Measurements from ENCODE around the gene ZNF469.

The ZNF469 gene

DNA sequence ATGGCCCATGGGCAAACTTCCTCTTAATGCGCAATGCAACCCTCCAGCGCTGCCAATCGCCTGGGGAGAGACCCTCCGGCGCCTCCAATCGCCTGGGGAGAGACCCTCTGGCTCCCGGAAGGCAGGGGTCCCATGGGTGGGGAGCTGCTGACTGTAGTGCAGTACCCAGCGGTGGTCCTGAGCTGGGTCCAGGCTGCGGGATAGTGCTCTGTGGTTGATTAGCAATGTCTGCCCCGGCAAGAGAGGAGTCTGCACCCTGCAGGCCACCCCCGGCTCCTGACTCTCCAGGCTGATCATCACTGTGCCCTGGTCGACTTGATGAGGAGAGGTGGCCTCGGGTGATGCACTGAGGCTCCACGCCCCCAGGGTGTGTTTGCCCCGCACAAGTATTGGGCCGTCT is 44.6 kb upstream of the ZNF469 start:
- H3K27me3 ChIP-seq (replicated peaks in 2 of 5; ENCODE audit: control insufficient read depth in 4 of 5, insufficient read depth in 5 of 5, low read length in 4 of 5) = no peaks in the 10 kb centered on the region
- ChIA-PET CTCF (no interaction called here), POLR2A (no interaction called here)
- H3K27ac ChIP-seq (ENCODE audit: insufficient read depth in 1 of 2, low read depth in 1 of 2, low read length in 2 of 2, poor library complexity in 1 of 2, severe bottlenecking in 2 of 2) = no peak overlapping the region
- H3K36me3 ChIP-seq (ENCODE audit: control insufficient read depth in 4 of 4, insufficient read depth in 4 of 4, low read length in 3 of 4) = no peaks in the 10 kb centered on the region
- peaks cover 0 to 5% (median 0%) of the 10 kb centered on the region in 5 experiments for H3K9me3 ChIP-seq (ENCODE audit: control extremely low read depth in 1 of 5, control insufficient read depth in 4 of 5, insufficient read depth in 2 of 5, low read depth in 1 of 5, low read length in 4 of 5)
- 90% methylated on average over 16 of the region's 16 CpGs for WGBS (ENCODE audit: insufficient coverage)
- H3K4me1 ChIP-seq (ENCODE audit: control extremely low read depth in 1 of 4, control insufficient read depth in 4 of 4, insufficient read depth in 4 of 4, low read length in 3 of 4) = peaks cover 4 to 10% (median 9%) of the 10 kb centered on the region in 4 experiments
- no peak overlapping the region for H3K4me3 ChIP-seq (ENCODE audit: control insufficient read depth in 1 of 7, extremely low read depth in 1 of 7, insufficient read depth in 4 of 7, low read depth in 2 of 7, low read length in 6 of 7)
- DNase-seq = no peak

- Histone ChIP-seq H3K4me3 (ENCODE audit: control insufficient read depth in 1 of 7, extremely low read depth in 1 of 7, insufficient read depth in 4 of 7, low read depth in 2 of 7, low read length in 6 of 7) (no peak overlapping the region), H3K9me3 (ENCODE audit: control extremely low read depth in 1 of 5, control insufficient read depth in 4 of 5, insufficient read depth in 2 of 5, low read depth in 1 of 5, low read length in 4 of 5) (peaks cover 0 to 10% (median 4%) of the 10 kb centered on the region in 5 experiments), H3K4me1 (ENCODE audit: control extremely low read depth in 1 of 4, control insufficient read depth in 4 of 4, insufficient read depth in 4 of 4, low read length in 3 of 4) (peaks cover 2 to 5% (median 4%) of the 10 kb centered on the region in 4 experiments), H3K27ac (ENCODE audit: insufficient read depth in 1 of 2, low read depth in 1 of 2, low read length in 2 of 2, poor library complexity in 1 of 2, severe bottlenecking in 2 of 2) (no peak overlapping the region), H3K27me3 (replicated peaks in 2 of 5; ENCODE audit: control insufficient read depth in 4 of 5, insufficient read depth in 5 of 5, low read length in 4 of 5) (no peaks in the 10 kb centered on the region), H3K36me3 (ENCODE audit: control insufficient read depth in 4 of 4, insufficient read depth in 4 of 4, low read length in 3 of 4) (no peaks in the 10 kb centered on the region)
- ChIA-PET POLR2A (no interaction called here), CTCF (no interaction called here)
- DNase-seq = no peak
- WGBS (ENCODE audit: insufficient coverage) = 94% methylated on average over 6 of the region's 7 CpGs
These were observed 43.9 kb upstream of the ZNF469 start for GRCh38 chr16:88338896-88339295.

- Histone ChIP-seq H3K27ac (ENCODE audit: insufficient read depth in 1 of 2, low read depth in 1 of 2, low read length in 2 of 2, poor library complexity in 1 of 2, severe bottlenecking in 2 of 2) (no peak overlapping the region), H3K9me3 (ENCODE audit: control extremely low read depth in 1 of 5, control insufficient read depth in 4 of 5, insufficient read depth in 2 of 5, low read depth in 1 of 5, low read length in 4 of 5) (peaks cover 0 to 10% (median 4%) of the 10 kb centered on the region in 5 experiments), H3K36me3 (ENCODE audit: control insufficient read depth in 4 of 4, insufficient read depth in 4 of 4, low read length in 3 of 4) (no peaks in the 10 kb centered on the region), H3K4me1 (ENCODE audit: control extremely low read depth in 1 of 4, control insufficient read depth in 4 of 4, insufficient read depth in 4 of 4, low read length in 3 of 4) (no peaks in the 10 kb centered on the region), H3K4me3 (ENCODE audit: control insufficient read depth in 1 of 7, extremely low read depth in 1 of 7, insufficient read depth in 4 of 7, low read depth in 2 of 7, low read length in 6 of 7) (no peak overlapping the region), H3K27me3 (replicated peaks in 2 of 5; ENCODE audit: control insufficient read depth in 4 of 5, insufficient read depth in 5 of 5, low read length in 4 of 5) (no peaks in the 10 kb centered on the region)
- no peak for DNase-seq
- CTCF ChIA-PET = no interaction called here
- WGBS (ENCODE audit: insufficient coverage) = 93% methylated on average over 17 of the region's 20 CpGs
- POLR2A ChIA-PET = no interaction called here
These were observed 42.6 kb upstream of the ZNF469 start for GRCh38 chr16:88339930-88340754.

- WGBS (ENCODE audit: insufficient coverage) = 97% methylated on average over 10 of the region's 11 CpGs
- Histone ChIP-seq H3K4me3 (ENCODE audit: control insufficient read depth in 1 of 7, extremely low read depth in 1 of 7, insufficient read depth in 4 of 7, low read depth in 2 of 7, low read length in 6 of 7) (no peak overlapping the region), H3K27ac (ENCODE audit: insufficient read depth in 1 of 2, low read depth in 1 of 2, low read length in 2 of 2, poor library complexity in 1 of 2, severe bottlenecking in 2 of 2) (no peak overlapping the region), H3K27me3 (replicated peaks in 2 of 5; ENCODE audit: control insufficient read depth in 4 of 5, insufficient read depth in 5 of 5, low read length in 4 of 5) (no peaks in the 10 kb centered on the region), H3K9me3 (ENCODE audit: control extremely low read depth in 1 of 5, control insufficient read depth in 4 of 5, insufficient read depth in 2 of 5, low read depth in 1 of 5, low read length in 4 of 5) (peaks cover 0 to 10% (median 4%) of the 10 kb centered on the region in 5 experiments), H3K36me3 (ENCODE audit: control insufficient read depth in 4 of 4, insufficient read depth in 4 of 4, low read length in 3 of 4) (no peaks in the 10 kb centered on the region), H3K4me1 (ENCODE audit: control extremely low read depth in 1 of 4, control insufficient read depth in 4 of 4, insufficient read depth in 4 of 4, low read length in 3 of 4) (no peaks in the 10 kb centered on the region)
- DNase-seq = no peak
- CTCF ChIA-PET = no interaction called here
- POLR2A ChIA-PET = no interaction called here
These were observed 42.0 kb upstream of the ZNF469 start for GRCh38 chr16:88340755-88341150.

- peaks cover 0 to 10% (median 4%) of the 10 kb centered on the region in 5 experiments for H3K9me3 ChIP-seq (ENCODE audit: control extremely low read depth in 1 of 5, control insufficient read depth in 4 of 5, insufficient read depth in 2 of 5, low read depth in 1 of 5, low read length in 4 of 5)
- WGBS (ENCODE audit: insufficient coverage) = 98% methylated on average over 24 of the region's 24 CpGs
- no peak overlapping the region for H3K27ac ChIP-seq (ENCODE audit: insufficient read depth in 1 of 2, low read depth in 1 of 2, low read length in 2 of 2, poor library complexity in 1 of 2, severe bottlenecking in 2 of 2)
- ChIA-PET CTCF (no interaction called here), POLR2A (no interaction called here)
- H3K4me3 ChIP-seq (ENCODE audit: control insufficient read depth in 1 of 7, extremely low read depth in 1 of 7, insufficient read depth in 4 of 7, low read depth in 2 of 7, low read length in 6 of 7) = no peak overlapping the region
- H3K36me3 ChIP-seq (ENCODE audit: control insufficient read depth in 4 of 4, insufficient read depth in 4 of 4, low read length in 3 of 4) = no peaks in the 10 kb centered on the region
- no peaks in the 10 kb centered on the region for H3K27me3 ChIP-seq (replicated peaks in 2 of 5; ENCODE audit: control insufficient read depth in 4 of 5, insufficient read depth in 5 of 5, low read length in 4 of 5)
- DNase-seq = no peak
- no peaks in the 10 kb centered on the region for H3K4me1 ChIP-seq (ENCODE audit: control extremely low read depth in 1 of 4, control insufficient read depth in 4 of 4, insufficient read depth in 4 of 4, low read length in 3 of 4)
These were observed 41.0 kb upstream of the ZNF469 start for GRCh38 chr16:88341551-88342290.

- Histone ChIP-seq H3K27me3 (replicated peaks in 2 of 5; ENCODE audit: control insufficient read depth in 4 of 5, insufficient read depth in 5 of 5, low read length in 4 of 5) (no peaks in the 10 kb centered on the region), H3K36me3 (ENCODE audit: control insufficient read depth in 4 of 4, insufficient read depth in 4 of 4, low read length in 3 of 4) (no peaks in the 10 kb centered on the region), H3K4me1 (ENCODE audit: control extremely low read depth in 1 of 4, control insufficient read depth in 4 of 4, insufficient read depth in 4 of 4, low read length in 3 of 4) (peaks cover 0 to under 1% (median 0%) of the 10 kb centered on the region in 4 experiments), H3K9me3 (ENCODE audit: control extremely low read depth in 1 of 5, control insufficient read depth in 4 of 5, insufficient read depth in 2 of 5, low read depth in 1 of 5, low read length in 4 of 5) (peaks cover 0 to 10% (median 4%) of the 10 kb centered on the region in 5 experiments), H3K4me3 (ENCODE audit: control insufficient read depth in 1 of 7, extremely low read depth in 1 of 7, insufficient read depth in 4 of 7, low read depth in 2 of 7, low read length in 6 of 7) (no peak overlapping the region), H3K27ac (ENCODE audit: insufficient read depth in 1 of 2, low read depth in 1 of 2, low read length in 2 of 2, poor library complexity in 1 of 2, severe bottlenecking in 2 of 2) (no peak overlapping the region)
- DNase-seq = no peak
- ChIA-PET POLR2A (no interaction called here), CTCF (no interaction called here)
- 98% methylated on average over 10 of the region's 16 CpGs for WGBS (ENCODE audit: insufficient coverage)
These were observed 40.3 kb upstream of the ZNF469 start for GRCh38 chr16:88342491-88342890.

DNA sequence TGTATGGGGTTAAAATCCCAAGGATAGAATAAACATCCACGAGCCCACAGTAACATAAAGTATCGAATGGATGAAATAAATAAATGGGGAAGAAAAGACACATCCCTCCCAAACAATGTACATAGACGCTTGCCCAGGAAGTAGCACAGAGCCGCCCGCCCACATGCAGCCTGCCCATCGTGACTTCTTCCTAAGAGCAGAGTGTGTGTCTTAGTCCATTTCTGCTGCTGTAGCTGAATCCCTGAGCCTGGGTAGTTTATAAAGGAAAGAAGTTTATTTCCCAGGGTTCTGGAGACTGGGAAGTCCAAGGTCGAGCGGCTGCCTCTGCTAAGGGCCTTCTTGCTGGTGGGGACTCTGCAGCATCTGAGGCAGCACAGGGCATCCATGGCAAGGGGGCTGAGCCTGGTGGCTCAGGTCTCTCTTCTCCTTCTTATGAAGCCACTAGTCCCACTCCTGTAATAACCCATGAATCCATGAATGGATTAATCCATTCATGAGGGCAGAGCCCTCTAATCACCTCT is 39.4 kb upstream of the ZNF469 start:
- Histone ChIP-seq H3K27ac (ENCODE audit: insufficient read depth in 1 of 2, low read depth in 1 of 2, low read length in 2 of 2, poor library complexity in 1 of 2, severe bottlenecking in 2 of 2) (no peak overlapping the region), H3K9me3 (ENCODE audit: control extremely low read depth in 1 of 5, control insufficient read depth in 4 of 5, insufficient read depth in 2 of 5, low read depth in 1 of 5, low read length in 4 of 5) (peaks cover 0 to 10% (median 4%) of the 10 kb centered on the region in 5 experiments), H3K36me3 (ENCODE audit: control insufficient read depth in 4 of 4, insufficient read depth in 4 of 4, low read length in 3 of 4) (no peaks in the 10 kb centered on the region), H3K27me3 (replicated peaks in 2 of 5; ENCODE audit: control insufficient read depth in 4 of 5, insufficient read depth in 5 of 5, low read length in 4 of 5) (no peaks in the 10 kb centered on the region), H3K4me3 (ENCODE audit: control insufficient read depth in 1 of 7, extremely low read depth in 1 of 7, insufficient read depth in 4 of 7, low read depth in 2 of 7, low read length in 6 of 7) (no peak overlapping the region), H3K4me1 (ENCODE audit: control extremely low read depth in 1 of 4, control insufficient read depth in 4 of 4, insufficient read depth in 4 of 4, low read length in 3 of 4) (peaks cover 0 to 8% (median 7%) of the 10 kb centered on the region in 4 experiments)
- no peak for DNase-seq
- ChIA-PET CTCF (no interaction called here), POLR2A (no interaction called here)
- 96% methylated on average over 4 of the region's 8 CpGs for WGBS (ENCODE audit: insufficient coverage)
